Hindlimb muscle (tissue), 1 donor: Measurements from ENCODE around the gene CPNE5. TPM values are rescaled to one million over a fixed set of nuclear protein-coding genes. Genes with fewer than 3 reads are reported as not detected.

Experiments
- DNase-seq: peaks from one replicate; pipeline ENCODE4 v3.0.0-alpha.2; 2013
- polyA plus RNA-seq: library from polyadenylated mRNA; unstranded; fragments of 120-200 nt; gene quantifications from one replicate; pipeline ENCODE4 v1.2.1, GENCODE V29; 2013; ENCODE audit not compliant: insufficient read length

CPNE5 gene
- polyA plus RNA-seq, 1 donor: 16.9 TPM

DNA sequence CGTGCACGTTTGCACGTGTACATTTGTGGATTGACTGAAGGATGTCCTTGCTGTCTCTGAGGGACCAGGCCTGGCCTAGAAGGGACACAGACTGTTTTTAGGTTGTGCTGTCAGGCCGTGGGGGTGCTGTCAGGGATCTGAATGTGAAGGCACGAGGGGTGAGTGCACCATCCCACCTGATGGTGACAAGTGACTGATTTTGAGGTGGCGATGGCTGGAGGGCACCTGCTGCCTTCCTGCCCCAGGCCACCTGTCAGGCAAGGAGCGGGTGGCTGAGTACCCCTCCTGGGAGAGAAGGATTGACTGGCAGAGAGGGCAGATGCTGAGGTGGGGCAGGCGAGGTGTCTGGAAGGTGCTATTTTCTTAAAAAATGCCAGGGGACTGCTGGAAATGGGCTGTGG, 140.4 kb downstream of the CPNE5 start:
- no peak for DNase-seq

GRCh38 chr6:36698196-36698595, 141.0 kb downstream of the CPNE5 start:
- no peak for DNase-seq

DNA sequence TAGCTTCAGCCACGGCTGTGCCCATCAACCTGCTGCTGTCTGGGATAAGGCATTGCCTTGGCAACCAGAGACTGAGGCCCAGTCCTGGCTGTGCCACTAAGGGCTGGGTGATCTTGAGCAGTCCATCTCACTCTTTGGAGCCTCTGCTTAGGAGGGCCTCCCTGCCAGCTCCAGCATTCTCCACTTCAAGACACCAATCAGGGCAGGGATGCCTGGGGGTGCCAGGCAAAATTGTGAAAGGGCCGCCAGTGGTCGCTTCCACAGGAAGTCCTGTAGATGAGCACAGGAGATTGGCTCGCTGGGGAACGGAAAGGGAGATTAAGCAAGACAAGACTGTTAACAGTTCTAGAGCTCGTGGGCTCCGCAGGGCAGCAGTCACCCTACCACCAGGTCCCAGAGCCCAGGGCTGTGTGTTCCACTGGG, 141.8 kb downstream of the CPNE5 start, which contains the start of gene RAB44:
TSS of gene RAB44 (plus strand) at position 346 of the 423 bp plus-strand sequence. CDS start 6,410 bp downstream, outside the sequence.
- no peak for DNase-seq

- no peak for DNase-seq
These were observed 143.8 kb downstream of the CPNE5 start for GRCh38 chr6:36695414-36695813.

GRCh38 chr6:36694616-36695015, 144.6 kb downstream of the CPNE5 start:
- DNase-seq: no peak

- no peak for DNase-seq
These were observed 146.2 kb downstream of the CPNE5 start for GRCh38 chr6:36692861-36693702.

GRCh38 chr6:36692220-36692619, 147.0 kb downstream of the CPNE5 start:
- DNase-seq: no peak

- no peak for DNase-seq
These were observed 147.6 kb downstream of the CPNE5 start for GRCh38 chr6:36691612-36692011.

DNA sequence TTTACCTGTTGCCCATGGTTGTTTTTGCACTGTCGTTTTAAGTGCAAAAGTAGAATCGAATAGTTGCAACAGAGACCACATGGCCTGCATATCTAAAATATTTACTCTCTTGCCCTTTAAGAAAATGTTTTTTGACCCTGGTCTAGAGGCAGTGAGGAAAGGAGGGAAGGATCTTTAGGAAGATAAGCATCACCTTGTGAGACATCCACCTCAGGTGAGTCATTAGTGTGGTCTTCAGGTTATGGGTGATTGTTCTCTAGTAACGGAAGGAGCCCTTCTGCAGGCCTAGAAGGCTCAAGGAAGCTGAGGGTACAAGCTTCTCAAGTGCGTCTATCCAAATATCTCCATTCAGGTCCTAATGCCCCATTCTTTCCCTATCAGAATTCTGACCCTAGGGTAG, 148.2 kb downstream of the CPNE5 start:
- DNase-seq: no peak

Other genes starting within 250 kb of the CPNE5 start
- 276 TPM for gene SRSF3, start 245.1 kb downstream of the CPNE5 start, polyA plus RNA-seq
- gene CDKN1A, start 160.7 kb downstream of the CPNE5 start, polyA plus RNA-seq: 233 TPM
- gene RAB44, start 141.6 kb downstream of the CPNE5 start, polyA plus RNA-seq: 0.12 TPM
- gene PPIL1, start 35.4 kb upstream of the CPNE5 start, polyA plus RNA-seq: 28.8 TPM
- gene C6orf89, start 46.5 kb upstream of the CPNE5 start, polyA plus RNA-seq: 30.9 TPM
- 17.2 TPM for gene PI16, start 115.3 kb upstream of the CPNE5 start, polyA plus RNA-seq
- 107 TPM for gene MTCH1, start 146.8 kb upstream of the CPNE5 start, polyA plus RNA-seq
- 5.7 TPM for gene FGD2, start 166.2 kb upstream of the CPNE5 start, polyA plus RNA-seq